Caki2 (cell line): Measurements from ENCODE around the gene BPI. TPM values are rescaled to one million over a fixed set of nuclear protein-coding genes. Genes with fewer than 3 reads are reported as not detected.
"Not testable (repeated sequence)": the region's sequence is repeated elsewhere in the genome, so short reads cannot be mapped to it uniquely, and the experiment has no call there.

Experiments used
- DNase-seq: peaks from one replicate; pipeline ENCODE4 v3.0.0-alpha.2; 2015; ENCODE audit warnings: low read depth
- in situ Hi-C: cut with HindIII; loops from 2 replicates; pipeline ENCODE4 v1.10.0; 2016; ENCODE audit warnings: low sequenced_read_pairs, low pct_unique_long_range_greater_than_20kb, mixed read lengths
- total RNA-seq: library from RNA; depleted of rRNA; stranded (reverse); fragments of >200 nt; shearing (Covaris generic); gene quantifications from 2 replicates; pipeline ENCODE4 v1.2.3, GENCODE V29; 2014; ENCODE audit warnings: low replicate concordance

BPI gene
- total RNA-seq, 1 experiment from 2014 or later: not detected

DNA sequence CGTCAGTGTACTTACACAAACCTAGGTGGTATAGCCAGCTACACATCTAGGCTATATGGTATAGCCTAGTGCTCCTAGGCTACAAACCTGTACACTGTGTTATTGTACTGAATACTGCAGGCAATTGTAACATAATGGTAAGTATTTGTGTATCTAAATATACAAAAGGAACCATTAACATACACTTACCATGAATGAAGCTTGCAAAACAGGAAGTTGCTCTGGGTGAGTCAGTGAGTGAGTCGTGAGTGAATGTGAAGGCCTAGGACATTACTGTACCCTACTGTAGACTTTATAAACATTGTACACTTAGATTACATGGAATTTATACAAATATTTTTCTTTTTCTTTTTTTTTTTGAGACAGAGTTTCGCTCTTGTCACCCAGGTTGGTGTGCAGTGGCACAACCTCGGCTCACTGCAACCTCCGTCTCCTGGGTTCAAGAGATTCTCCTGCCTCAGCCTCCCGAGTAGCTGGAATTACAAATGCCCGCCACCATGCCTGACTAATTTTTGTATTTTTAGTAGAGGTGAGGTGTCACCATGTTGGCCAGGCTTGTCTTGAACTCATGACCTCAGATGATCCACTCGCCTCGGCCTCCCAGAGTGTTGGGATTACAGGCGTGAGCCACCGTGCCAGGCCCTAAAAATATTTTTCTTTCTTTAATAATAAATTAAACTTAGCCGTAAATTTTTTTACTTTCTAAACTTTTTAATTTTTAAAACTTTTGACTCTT lies 28.0 kb upstream of the BPI start:
- no peak for DNase-seq
- in situ Hi-C loops: no loop called here

DNA sequence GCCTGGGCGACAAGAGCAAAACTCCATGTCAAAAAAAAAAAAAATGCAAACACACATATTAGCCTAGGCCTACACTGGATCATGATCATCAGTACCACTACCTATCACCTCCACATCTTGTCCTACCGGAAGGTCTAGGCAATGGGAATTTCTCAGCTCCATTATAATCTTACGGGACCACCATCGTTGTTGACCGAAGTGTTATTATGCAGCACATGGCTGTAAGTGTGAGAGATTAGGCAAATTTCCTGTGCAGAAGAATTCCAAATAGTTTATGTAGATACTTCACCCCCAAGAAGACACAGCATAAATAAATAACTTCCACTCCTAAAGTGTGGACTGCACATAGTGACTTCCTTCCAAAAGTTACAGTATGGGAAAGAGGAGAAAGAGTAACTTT lies 26.7 kb upstream of the BPI start:
- no peak for DNase-seq
- in situ Hi-C loops: no loop called here

DNA sequence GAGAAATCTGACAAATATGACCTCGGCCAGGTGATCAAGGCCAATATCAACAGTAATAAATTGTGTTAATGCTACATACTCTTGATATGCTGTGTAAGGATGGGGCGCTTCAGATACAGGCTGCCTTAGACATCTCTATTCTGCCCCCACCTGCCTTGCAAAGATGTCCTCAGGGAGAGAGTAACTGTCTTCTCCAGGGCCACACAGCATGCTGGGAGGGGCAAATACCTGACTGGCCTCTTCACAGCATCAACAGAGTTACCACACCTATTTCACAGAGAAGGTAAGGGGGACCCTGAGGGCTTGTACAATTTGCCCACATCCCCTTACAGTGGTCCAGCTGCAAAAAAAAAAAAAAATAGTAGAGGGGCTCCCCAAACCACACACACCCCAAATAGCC lies 26.3 kb upstream of the BPI start:
- in situ Hi-C loops: no loop called here

DNA sequence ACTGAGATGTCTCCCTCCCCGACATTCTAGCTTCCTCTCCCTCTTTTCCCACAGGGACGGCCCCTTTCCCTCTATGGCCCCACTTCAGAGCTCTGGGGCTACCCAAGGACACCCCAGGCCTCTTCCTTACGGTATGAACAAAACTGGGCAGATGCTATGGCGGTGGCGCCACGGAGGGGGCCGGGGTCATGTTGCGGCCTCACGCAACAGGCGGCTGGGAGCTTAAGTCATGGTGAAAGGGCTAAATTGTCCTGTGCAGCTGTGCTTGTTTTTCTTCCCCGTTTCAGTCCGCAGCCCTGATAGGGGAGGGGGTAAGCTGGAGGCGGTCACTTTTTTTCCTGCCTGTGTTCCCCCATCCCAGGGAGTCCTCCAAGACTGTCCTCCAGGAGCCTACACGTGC lies 25.8 kb upstream of the BPI start:
- in situ Hi-C loops: no loop called here
- DNase-seq: no peak

More for the DNA sequence above, 26.3 kb upstream of the BPI start:
- no peak for DNase-seq

GRCh38 chr20:38278763-38279162 lies 25.2 kb upstream of the BPI start:
- in situ Hi-C loops: no loop called here
- DNase-seq: no peak

DNA sequence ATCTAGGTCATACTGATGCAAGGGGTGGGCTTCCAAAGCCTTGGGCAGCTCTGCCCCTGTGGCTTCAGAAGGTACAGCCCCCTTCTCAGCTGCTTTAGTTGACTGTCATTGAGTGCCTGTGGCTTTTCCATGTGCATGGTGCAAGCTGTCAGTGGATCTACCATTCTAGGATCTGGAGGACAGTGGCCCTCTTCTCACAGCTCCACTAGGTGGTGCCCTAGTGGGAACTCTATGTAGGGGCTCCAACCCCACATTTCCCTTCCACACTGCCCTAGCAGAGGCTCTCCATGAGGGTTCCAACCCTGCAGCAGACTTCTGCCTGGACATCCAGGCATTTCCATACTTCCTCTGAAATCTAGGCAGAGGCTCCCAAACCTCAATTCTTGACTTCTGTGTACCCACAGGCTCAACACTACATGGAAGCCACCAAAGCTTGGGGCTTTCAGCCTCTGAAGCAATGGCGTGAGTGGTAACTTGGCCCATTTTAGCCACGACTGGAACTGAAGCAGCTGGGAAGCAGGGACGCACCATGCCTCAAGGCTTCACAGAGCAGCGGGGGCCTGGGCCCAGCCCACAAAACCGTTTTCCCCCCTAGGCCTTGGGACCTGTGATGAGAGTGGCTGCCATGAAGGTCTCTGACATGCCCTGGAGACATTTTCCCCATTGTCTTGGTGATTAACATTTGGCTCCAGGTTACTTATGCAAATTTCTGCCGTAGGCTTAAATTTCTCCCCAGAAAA lies 22.6 kb upstream of the BPI start:
- in situ Hi-C loops, DNase-seq: not testable (repeated sequence)

GRCh38 chr20:38283236-38283635 lies 20.7 kb upstream of the BPI start:
- in situ Hi-C loops: no loop called here

GRCh38 chr20:38284066-38284650 lies 19.8 kb upstream of the BPI start:
- DNase-seq, in situ Hi-C loops: not testable (repeated sequence)

More at GRCh38 chr20:38283236-38283635, 20.7 kb upstream of the BPI start:
- no peak for DNase-seq

- in situ Hi-C loops: no loop called here
- DNase-seq: no peak
Measured at GRCh38 chr20:38284893-38285444, 19.0 kb upstream of the BPI start.

GRCh38 chr20:38286586-38287531 lies 17.1 kb upstream of the BPI start:
- in situ Hi-C loops: no loop called here
- no peak for DNase-seq

GRCh38 chr20:38290829-38291814 lies 12.8 kb upstream of the BPI start:
- DNase-seq: peak; percentile 22
- in situ Hi-C loops: no loop called here

DNA sequence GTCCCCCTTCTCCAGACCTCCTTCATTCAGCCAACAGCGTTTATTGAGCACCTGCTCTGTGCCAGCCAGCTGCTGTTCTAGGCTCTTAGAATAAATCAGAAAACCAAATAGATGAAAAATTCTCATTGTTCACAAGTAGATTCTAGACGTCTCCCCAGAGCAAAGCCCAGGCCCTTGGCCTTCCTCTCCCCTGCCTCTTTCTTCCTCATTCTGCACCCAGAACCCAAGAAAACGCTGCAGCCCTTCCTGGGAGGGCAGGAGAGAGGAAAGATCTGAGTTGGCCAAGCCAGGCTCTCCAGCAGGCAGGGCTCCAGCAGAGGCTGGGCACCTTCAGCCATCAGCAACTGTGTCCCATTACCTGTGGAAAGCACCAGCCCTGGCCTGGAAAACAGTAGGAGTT lies 12.0 kb upstream of the BPI start:
- in situ Hi-C loops: no loop called here
- no peak for DNase-seq

DNA sequence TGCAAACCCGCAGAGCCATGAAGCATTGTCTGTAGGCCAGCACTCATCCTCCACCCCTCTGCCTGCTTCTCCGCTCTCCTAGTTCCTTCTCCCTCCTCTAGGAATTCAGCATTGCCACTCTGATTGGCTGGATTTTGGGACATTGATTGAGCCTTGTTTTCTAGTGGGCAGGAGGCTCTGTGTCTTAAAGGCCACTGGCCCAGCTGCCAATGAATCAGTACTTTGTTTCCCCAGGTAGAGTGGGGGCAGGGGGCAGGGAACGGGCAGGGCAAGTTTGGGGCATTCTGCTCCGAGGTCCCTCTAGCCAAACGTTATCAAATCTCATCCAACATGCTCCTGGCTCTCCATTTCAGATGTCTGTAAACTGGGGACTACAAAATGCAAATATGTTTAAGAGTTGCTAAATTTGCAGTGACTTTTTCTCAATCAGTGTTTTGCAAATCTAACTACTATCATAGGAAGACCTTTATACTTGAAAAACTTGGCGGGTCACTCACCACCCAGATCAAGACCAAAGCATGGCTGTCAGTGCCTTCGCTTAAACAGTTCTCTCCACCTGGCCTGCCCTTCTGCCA lies 10.4 kb upstream of the BPI start:
- no peak for DNase-seq
- in situ Hi-C loops: no loop called here

DNA sequence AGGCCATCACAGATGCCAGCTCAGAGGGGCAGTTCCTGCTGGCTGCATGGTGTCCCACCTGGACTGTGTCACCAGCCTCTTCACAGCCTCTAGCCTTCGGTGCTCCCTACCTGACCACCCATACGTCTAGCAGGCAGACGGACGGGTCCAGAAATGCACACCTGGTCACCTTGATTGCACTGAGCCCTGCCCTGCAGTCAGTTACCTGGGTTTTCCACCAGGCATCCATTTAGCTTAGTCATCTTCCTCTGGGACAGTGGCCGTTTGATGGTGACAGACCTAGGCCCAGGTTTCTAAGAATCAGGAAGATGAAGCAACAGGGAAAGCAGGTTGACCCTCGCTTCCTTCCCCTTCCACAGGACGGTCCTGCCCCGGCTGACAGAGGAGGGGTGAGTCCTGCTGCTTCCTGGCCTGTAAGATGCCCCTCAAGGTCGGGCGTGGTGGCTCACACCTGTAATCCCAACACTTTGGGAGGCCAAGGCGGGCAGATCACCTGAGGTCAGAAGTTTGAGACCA lies 9.8 kb upstream of the BPI start:
- DNase-seq: no peak
- in situ Hi-C loops: no loop called here

GRCh38 chr20:38295811-38296210 lies 8.1 kb upstream of the BPI start:
- no peak for DNase-seq
- in situ Hi-C loops: no loop called here

- no peak for DNase-seq
- in situ Hi-C loops: no loop called here
Measured at GRCh38 chr20:38296433-38296832, 7.5 kb upstream of the BPI start.
